Motor neuron (in vitro differentiated cells): Measurements from ENCODE around the gene TOM1. TPM values are rescaled to one million over a fixed set of nuclear protein-coding genes. Genes with fewer than 3 reads are reported as not detected.

Experiments used
- ATAC-seq, 8 experiments: fragments of 200-7000 bp; cut with Tn5 transposase; replicated peaks in 6 of 8; 2 replicates each; pipeline ENCODE4 v1.8.0; 2021; ENCODE audit warnings: mild to moderate bottlenecking in 8 of 8, moderate library complexity in 8 of 8
- H3K27ac ChIP-seq, 2 donors: fragments of 250-450 bp; sonication (Bioruptor Pico); 2 replicates each; pipeline ENCODE4 v1.9.0; 2021; ENCODE audit warnings: antibody characterized with exemption in 2 of 2, mild to moderate bottlenecking in 2 of 2, moderate library complexity in 1 of 2
- H3K4me1 ChIP-seq, 2 donors: fragments of 250-450 bp; sonication (Bioruptor Pico); replicated peaks in 1 of 2; 2 replicates each; pipeline ENCODE4 v1.6.1; 2021; ENCODE audit warnings: antibody characterized with exemption in 2 of 2, mild to moderate bottlenecking in 2 of 2, moderate library complexity in 1 of 2
- H3K4me3 ChIP-seq, 5 donors: fragments of 250-450 bp; sonication (Bioruptor Pico); 2 replicates each; pipeline ENCODE4 v1.9.0; 2021; ENCODE audit warnings: antibody characterized with exemption in 5 of 5, mild to moderate bottlenecking in 5 of 5, moderate library complexity in 4 of 5
- WGBS, 10 experiments: fragments of 450-650 bp; shearing (Covaris generic); methylation state at CpG; one replicate each; pipeline ENCODE4 v1.0.0; 2022; 5-methylcytosine and 5-hydroxymethylcytosine counted together
- in situ Hi-C, 9 experiments: fragments of 400-800 bp; cut with MboI; loops; one replicate each; pipeline ENCODE4 v1.15.0; 2021; ENCODE audit warnings: low sequenced_read_pairs in 9 of 9, low pct_unique_long_range_greater_than_20kb in 2 of 9; ENCODE audit not compliant: unreplicated experiment in 9 of 9
- total RNA-seq, 8 experiments: library from RNA; unstranded; fragments of 300-600 nt; gene quantifications; 2 replicates each; pipeline versions ENCODE4 v1.2.3 to v1.2.4, GENCODE V29; 2022

Gene TOM1
- total RNA-seq, 8 experiments from 2014 or later: 17.8 to 52.3 (median 32.7) TPM

DNA sequence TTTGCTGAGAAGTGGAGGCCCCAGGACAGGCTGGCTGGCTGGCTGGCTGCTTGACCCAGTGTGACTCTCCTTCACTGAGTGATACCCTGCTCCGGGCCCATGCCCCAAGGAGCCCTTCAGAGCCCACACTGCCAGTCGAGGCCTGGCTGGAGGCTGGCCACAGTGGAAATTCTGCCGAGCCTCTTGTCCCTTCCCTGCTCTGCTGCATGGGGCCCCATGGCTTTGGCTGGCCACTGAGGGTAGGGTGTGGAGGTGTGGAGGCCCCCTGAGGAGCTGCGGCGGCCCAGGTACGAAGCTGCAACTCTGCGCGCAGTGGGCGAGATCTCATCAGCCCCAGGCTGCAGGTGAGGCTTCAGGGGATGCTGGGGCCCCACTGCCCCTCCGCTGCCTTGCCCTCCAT is 47.8 kb downstream of the TOM1 start:
- peaks cover 9 to 20% of the 10 kb centered on the region in 2 donors for H3K4me1 ChIP-seq
- no peak overlapping the region for H3K27ac ChIP-seq
- H3K4me3 ChIP-seq: no peak overlapping the region
- 80 to 90% methylated on average over 2 to 3 of the region's 10 CpGs; no CpG with 5 or more reads in 8 of the 10 experiments for WGBS, 10 experiments
- no peak for ATAC-seq
- in situ Hi-C loops: no loop called here

DNA sequence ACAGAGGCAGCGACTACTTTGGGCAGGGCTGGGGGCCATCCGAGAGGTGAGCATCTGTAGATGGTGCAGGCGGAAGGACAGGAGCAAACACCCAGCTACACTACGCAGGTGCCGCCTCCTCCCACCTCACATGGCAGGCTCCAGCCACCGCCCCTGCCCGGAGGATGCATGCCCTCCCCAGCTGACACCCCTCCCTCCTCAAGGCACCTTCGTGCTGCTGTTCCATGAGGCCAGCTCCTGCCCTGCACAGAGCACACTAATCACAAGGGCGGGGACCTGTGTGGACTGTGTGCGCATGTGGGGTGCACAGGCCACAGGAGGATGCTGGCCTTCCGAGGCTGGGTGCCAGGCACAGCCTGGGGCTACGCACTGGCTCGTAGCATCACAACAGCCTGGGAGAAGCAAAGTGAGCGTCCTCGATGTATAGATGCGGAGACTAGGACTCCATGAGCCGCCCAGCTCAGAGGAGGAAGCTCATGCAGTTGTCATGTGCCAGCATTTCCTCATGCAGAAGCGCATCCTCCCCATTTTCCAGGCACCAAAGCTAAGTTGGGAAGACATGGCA is 48.4 kb downstream of the TOM1 start:
- WGBS, 10 experiments: 33 to 100% (median 90%) methylated on average over 2 to 11 of the region's 18 CpGs; no CpG with 5 or more reads in 6 of the 10 experiments
- ATAC-seq: peak in 3 of 8 experiments; percentile 2 to 22 (median 10)
- in situ Hi-C loops: no loop called here
- Histone ChIP-seq H3K27ac (no peak overlapping the region), H3K4me3 (no peak overlapping the region), H3K4me1 (peaks cover 9 to 20% of the 10 kb centered on the region in 2 donors)

DNA sequence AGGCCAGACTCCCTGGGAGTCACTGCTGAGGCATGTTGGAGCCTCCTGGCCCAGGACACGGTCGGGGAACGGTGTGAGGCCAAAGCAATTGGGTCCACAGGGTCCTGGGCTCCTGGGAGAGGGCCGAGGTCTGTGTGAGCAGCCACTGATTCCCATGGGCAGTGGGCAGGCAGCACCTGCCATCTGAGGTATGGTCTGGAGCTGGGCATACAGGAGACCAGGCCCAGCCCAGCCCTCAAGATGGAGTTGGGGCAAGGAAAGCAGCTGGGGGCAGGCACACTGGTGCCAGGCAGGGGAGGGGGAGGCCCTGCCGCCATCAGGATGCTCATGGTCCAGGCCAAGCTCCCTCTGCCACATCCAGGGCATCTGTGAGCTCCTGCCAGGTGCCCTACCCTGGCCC is 49.0 kb downstream of the TOM1 start:
- peaks cover 9 to 20% of the 10 kb centered on the region in 2 donors for H3K4me1 ChIP-seq
- WGBS, 10 experiments: no CpG with 5 or more reads among the region's 5 CpGs
- in situ Hi-C loops: no loop called here
- no peak overlapping the region for H3K27ac ChIP-seq
- no peak overlapping the region for H3K4me3 ChIP-seq
- ATAC-seq: no peak

DNA sequence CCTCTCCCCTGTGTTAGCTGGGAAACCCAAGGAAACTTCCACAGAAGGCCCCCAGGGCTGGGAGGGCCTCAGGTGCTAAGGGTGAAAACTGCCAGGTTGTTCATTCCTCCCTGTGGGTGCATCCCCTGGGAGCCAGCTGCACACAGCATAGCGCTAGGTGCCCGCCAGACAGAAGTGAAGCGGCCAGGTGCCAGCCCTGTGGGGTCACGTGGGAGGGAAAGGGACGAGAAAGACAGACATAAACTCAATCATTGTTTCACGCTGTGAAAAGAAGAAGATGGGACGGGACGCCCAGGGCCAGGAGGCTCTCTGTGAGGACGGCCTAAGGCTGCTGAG is 49.6 kb downstream of the TOM1 start:
- in situ Hi-C loops: no loop called here
- no peak overlapping the region for H3K4me3 ChIP-seq
- H3K4me1 ChIP-seq: peaks cover 9 to 20% of the 10 kb centered on the region in 2 donors
- 12 to 86% (median 70%) methylated on average over 2 to 3 of the region's 9 CpGs; no CpG with 5 or more reads in 7 of the 10 experiments for WGBS, 10 experiments
- no peak for ATAC-seq
- no peak overlapping the region for H3K27ac ChIP-seq

DNA sequence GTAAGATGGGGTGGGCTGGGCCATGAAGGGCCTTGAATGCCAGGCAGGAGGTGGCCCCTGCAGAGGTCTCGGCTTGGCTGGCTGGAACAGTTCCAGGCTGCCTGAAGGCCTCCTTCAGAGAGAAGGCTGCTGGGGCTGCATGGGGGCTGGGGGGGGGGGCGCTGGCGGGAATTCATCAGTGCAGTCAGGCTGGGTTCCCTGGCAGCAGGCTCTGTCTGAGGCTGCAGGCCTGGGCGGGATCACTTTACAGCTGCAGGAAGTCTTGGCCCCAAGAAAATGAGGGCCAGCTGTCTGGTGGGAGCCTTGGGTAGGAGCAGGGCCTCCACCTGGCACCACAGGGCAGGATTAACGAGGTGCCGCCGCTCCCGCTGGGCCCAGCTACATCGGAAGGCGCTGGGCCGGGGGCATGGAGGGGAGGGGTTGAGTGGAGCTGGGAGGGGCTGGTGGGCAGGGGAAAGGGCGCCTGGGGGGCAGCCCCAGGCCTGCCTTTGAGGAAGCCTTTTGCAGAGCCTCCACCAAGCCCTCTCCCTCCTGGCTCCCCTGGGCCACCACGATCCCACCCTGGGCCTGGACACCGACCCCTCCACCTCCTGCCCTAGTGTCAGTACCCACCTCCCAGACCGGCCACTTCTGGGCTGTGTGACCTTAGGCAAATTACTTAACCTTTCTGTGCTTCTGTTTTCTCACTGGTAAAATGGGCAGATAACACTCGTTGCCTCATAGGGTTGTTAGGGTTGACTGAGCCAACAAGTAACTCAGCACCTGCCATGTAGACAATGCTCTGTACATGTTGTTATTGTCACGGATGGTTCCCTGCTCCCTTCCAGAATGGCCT is 50.2 kb downstream of the TOM1 start:
- WGBS, 10 experiments: 40 to 67% (median 58%) methylated on average over 1 to 4 of the region's 17 CpGs; no CpG with 5 or more reads in 6 of the 10 experiments
- ATAC-seq: peak; percentile 2 to 33 (median 12)
- Histone ChIP-seq H3K4me3 (no peak overlapping the region), H3K4me1 (peaks cover 9 to 20% of the 10 kb centered on the region in 2 donors), H3K27ac (peak overlapping the region in 1 of 2 donors; percentile 56)
- in situ Hi-C loops: loop anchor here in 2 of 9 experiments (10.0 to 25.0 kb wide), 2 partner anchors 235 to 762 kb away; no protein-coding TSS in a partner anchor

DNA sequence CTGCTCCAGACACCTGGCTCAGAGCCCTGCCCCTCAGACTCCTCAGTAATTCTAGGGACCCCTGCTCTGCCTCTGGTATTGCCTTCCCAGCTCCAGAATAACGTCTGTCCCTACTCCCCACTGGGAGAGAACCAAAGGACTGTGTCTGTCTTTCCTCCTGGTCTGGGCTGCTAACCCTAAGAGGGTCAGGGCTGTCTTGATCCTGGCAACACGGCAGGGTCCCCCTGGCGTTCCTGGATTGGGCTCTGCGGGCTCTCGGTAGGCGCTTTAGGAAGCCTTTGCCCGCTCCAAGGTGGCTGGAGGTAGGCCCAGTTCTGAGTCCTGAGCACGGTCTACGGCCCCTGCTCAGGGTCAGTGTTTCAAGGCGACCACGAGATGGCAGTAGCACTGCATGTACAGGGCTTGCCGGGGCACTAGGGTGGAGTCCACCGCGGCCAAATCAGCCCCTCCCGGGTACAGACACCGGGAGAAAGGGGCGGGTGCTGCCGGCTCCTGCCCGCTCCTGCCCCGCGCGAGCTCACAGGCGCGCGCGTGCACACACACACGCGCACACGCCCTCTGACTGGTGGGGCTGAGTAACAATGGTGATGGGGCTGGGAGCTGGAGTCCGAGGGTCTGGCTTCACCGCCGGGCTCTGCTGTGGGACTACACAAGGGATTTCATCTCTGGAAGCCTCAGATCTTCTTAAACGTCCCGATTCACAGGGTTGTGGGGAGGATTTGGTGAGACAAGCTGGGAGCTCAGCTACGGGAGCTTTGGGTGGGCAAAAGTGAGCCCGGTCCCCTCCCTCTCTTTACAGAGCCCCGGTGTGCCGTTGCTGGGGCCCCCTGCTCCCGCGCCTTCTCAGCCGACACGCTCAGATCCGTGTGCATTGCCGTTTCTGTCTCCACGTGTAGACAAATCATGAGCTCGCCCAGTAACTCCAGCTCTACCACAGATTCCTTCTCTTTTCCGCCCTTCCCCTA is 51.1 kb downstream of the TOM1 start:
- Histone ChIP-seq H3K27ac (peak overlapping the region; percentile 1 to 56), H3K4me3 (peak overlapping the region; percentile 23 to 47 (median 31)), H3K4me1 (peaks cover 9 to 20% of the 10 kb centered on the region in 2 donors)
- peak; percentile 83 to 94 (median 92) for ATAC-seq
- WGBS, 10 experiments: 0 to 10% (median 2%) methylated on average over 1 to 17 of the region's 47 CpGs; no CpG with 5 or more reads in 3 of the 10 experiments
- in situ Hi-C loops: loop anchor here in 2 of 9 experiments (10.0 to 25.0 kb wide), 2 partner anchors 234 to 761 kb away; no protein-coding TSS in a partner anchor

DNA sequence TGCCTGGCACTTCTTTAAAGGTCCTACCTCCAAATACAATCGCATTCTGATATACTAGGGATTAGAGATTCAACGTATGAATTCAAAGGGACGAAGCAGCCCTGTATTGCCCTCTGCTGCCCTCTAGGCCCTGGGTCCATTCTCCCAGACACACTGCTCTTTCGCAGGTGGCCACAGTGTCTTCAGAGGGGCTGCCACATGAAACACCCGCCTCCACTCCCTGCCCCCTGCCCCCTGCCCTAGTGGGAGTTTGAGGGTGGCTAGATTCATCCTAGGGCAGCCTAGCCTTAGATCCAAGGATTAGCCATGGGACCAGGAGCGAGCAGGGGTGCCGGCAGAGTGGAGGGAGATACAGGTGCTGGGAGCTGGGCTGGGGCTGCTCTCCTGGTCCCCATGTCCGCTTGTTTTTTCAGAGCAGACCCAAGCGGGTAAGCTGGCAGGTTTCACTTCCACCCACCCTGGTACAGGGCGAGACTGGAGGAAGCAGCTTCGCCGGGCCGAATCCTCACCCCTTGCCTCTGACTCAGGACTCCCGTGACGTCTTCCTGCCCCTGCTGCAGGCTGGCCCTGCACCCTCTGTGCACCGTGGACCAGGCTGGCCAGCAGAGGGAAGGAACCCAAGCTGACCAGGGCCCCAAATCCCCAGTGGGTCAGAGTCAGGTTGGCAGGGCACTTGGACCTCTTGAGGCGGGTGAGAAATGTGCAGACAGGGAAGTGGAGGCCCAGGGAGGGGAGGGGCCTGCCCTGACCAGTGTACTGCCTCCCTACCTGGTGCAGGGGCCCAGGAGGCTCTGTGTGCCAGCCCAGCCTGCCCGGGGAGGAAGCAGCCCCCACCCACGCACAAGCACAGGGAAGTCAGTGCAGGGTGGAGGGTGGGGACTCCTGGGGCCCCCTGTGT is 52.8 kb downstream of the TOM1 start:
- no peak for ATAC-seq
- WGBS, 10 experiments: 50 to 92% (median 81%) methylated on average over 2 to 10 of the region's 19 CpGs; no CpG with 5 or more reads in 6 of the 10 experiments
- peaks cover 9 to 20% of the 10 kb centered on the region in 2 donors for H3K4me1 ChIP-seq
- in situ Hi-C loops: loop anchor here in 2 of 9 experiments (10.0 to 25.0 kb wide), 2 partner anchors 232 to 760 kb away; no protein-coding TSS in a partner anchor
- H3K27ac ChIP-seq: no peak overlapping the region
- no peak overlapping the region for H3K4me3 ChIP-seq

DNA sequence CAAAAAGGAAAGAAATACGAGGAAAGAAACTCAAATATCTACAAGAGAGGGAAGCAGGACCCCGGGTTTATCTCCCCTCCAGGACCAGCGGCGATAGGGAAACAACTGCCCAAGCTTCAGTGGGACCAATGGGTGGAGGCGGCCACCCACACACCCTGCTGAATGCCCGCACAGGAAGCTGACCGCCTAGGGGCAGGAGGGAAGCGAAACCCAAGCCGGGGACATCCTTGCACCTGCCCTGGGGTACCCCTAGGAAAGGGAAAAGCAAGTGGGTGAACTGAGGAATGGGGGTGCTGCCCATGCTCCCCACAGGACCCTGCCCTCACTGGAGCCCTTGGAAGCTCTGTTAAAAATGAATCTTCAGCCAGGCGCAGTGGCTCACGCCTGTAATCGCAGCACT is 53.6 kb downstream of the TOM1 start:
- ATAC-seq: no peak
- Histone ChIP-seq H3K4me3 (no peak overlapping the region), H3K27ac (no peak overlapping the region), H3K4me1 (peaks cover 9 to 20% of the 10 kb centered on the region in 2 donors)
- WGBS, 10 experiments: 40 to 89% (median 64%) methylated on average over 1 to 12 of the region's 12 CpGs; no CpG with 5 or more reads in 3 of the 10 experiments
- in situ Hi-C loops: loop anchor here in 2 of 9 experiments (10.0 to 25.0 kb wide), 2 partner anchors 231 to 759 kb away; no protein-coding TSS in a partner anchor

DNA sequence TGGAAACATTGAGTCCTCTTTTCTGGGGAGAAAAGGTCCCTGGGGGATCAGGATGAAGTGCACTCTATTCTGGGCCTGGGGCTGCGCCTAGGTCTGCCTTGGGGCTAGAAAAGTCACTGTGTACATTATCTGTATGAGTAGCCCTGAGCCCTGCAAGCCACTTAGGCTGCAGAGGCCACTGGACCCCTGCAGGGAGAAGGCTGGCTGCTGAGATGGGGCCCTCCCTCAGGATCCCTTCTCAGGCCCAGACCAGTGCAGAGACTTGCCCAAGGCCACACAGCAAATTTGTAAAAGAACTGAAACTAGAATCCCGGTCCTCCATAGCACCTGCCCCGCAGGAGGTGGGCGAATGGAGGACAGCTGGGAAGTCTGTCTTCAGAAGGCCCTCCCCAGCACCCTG is 54.4 kb downstream of the TOM1 start:
- Histone ChIP-seq H3K4me3 (no peak overlapping the region), H3K27ac (no peak overlapping the region), H3K4me1 (peaks cover 9 to 20% of the 10 kb centered on the region in 2 donors)
- in situ Hi-C loops: loop anchor here in 2 of 9 experiments (10.0 to 25.0 kb wide), 2 partner anchors 231 to 758 kb away; no protein-coding TSS in a partner anchor
- no peak for ATAC-seq
- 73 to 100% (median 84%) methylated on average over 1 to 3 of the region's 4 CpGs; no CpG with 5 or more reads in 4 of the 10 experiments for WGBS, 10 experiments

DNA sequence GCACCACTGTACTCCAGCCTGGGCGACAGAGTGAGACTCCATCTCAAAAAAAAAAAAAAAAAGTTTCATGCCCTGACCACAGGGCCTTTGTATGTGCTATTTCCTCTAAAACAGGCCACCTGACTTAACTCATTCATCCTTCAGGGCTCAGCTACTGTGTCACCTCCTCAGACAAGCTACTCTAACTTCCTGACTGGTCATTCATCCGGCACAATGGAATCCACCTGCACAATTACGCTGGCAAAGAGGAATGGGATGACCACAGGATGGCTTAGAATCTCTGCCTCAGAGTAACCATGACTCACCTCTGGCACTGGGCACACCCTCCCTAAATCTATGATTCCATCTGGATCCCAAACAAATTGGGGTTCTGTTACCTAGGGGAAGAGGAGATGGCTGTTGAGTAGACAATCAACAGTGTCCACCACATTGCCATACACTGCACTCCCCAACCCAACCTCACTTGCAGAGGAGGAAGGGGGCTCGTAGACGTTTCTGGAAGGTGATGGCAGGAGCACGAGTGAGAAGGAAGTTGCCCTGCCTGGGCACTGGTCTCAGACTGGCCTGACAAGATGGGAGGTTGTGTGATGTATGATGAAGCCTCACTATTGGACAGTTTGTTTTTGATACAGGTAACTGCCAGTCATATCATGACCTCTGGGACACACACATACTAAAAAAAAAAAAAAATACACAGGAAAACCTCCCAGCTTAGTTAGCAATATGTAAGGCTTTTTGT is 58.4 kb downstream of the TOM1 start:
- in situ Hi-C loops: loop anchor here in 2 of 9 experiments (10.0 to 25.0 kb wide), 2 partner anchors 227 to 754 kb away; no protein-coding TSS in a partner anchor
- H3K4me1 ChIP-seq: no peaks in the 10 kb centered on the region
- H3K4me3 ChIP-seq: no peak overlapping the region
- 38 to 100% (median 71%) methylated on average over 2 to 6 of the region's 6 CpGs; no CpG with 5 or more reads in 3 of the 10 experiments for WGBS, 10 experiments
- ATAC-seq: no peak
- H3K27ac ChIP-seq: no peak overlapping the region
